ENCODE results near the gene IFFO2.

Gene IFFO2

DNA sequence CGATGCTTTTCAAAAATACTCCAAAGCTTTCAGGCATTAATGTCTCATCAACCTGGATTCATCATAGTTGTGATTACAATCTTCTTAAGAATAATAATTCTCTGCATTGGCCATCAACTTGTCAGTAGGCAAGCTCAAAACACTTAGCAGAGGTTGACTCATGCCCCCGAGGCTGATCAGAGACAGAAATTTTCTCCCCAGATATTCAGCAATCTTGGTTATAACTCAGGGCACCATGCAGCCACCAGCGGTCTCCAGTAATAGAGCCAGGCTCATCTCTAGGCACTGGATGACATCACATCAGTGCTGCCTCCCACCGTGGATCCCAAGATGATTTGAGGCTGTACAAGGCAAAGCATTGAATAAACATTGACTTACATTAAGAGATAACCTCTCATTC, 14.3 kb upstream of the IFFO2 start:
- FAIRE-seq: no peak

DNA sequence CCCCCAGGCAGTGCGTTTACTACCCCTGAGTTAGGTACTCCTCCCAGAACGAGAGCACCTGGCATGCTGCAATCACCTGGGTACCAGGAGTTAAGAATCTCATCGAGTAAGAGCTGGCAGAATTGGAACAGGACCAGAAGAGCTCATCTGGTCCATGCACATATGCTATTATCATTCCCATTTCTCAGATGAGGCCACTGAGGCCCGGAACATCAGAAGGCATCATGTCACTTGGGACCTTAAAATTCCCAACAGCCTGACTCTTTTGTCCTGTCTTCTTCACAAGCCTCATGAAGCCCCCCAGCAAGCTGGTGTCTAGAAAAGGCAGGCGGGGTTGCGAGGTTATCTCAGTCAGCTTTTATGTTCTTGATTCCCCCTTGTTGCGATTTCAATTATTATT, 13.9 kb upstream of the IFFO2 start:
- FAIRE-seq: no peak

GRCh38 chr1:18967066-18967690, 10.7 kb upstream of the IFFO2 start:
- FAIRE-seq: no peak

GRCh38 chr1:18965206-18966173, 9.0 kb upstream of the IFFO2 start:
- no peak for FAIRE-seq

DNA sequence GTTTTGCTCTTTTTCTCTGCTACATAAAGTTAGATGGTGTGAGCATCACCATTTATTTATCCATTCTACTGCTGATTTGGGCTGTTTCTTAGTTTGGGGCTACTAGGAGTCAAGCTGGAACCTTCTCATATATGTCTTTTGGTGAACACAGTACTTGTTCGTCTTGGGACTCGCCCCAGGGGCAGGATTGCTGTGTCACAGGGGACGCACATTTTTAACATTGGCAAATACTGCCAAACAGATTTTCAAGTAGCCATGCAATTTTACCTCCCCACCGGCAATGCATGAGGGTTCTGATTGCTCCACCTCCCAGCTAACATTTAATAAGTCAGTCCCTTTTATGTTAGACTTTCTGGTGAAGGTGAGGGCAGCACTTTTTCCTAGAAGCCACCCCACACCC, 7.5 kb upstream of the IFFO2 start:
- no peak for FAIRE-seq

DNA sequence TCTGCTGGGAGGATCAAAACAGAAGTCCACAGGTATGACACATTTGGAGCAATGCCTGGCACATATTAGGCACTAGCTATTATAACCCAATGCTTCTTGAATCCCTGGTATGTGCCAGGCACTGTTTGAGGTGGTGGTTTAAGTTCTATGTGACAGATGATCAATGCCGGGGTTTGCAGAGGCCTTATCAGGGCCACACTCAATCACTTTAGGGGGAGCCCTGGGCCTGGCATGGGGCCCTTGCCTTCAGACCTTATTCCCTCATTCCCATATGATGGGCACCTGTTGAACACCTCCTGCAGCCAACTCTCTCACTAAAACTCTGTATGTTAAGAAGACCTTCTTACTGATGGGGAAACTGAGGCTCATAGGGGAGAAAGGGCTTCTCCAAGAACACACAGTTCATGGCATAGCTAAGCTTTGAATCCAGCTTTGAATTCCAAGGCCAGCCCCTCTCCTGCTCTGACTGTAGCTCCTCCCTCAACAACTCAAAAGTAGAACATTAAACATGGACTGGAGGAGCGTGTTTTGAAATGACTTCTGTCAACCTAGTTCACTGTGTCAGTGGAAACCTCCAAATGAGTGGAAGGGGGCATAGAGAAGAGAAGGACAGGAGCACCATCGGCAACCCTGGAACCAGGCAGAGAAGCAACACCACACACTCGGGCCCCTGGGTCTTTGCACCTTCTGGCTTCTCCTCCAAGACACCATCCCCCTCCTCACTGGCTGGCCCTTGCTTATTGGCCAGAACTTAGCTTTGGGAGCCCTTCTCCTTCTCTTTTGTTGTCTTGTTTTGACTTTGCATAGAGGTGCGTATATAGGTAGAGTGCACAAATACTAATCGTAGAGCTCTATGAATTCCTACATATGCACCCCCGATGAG, 6.6 kb upstream of the IFFO2 start:
- FAIRE-seq: no peak

GRCh38 chr1:18962121-18962721, 5.7 kb upstream of the IFFO2 start:
- no peak for FAIRE-seq

- no peak for FAIRE-seq
Measured at GRCh38 chr1:18960821-18961220, 4.3 kb upstream of the IFFO2 start.

DNA sequence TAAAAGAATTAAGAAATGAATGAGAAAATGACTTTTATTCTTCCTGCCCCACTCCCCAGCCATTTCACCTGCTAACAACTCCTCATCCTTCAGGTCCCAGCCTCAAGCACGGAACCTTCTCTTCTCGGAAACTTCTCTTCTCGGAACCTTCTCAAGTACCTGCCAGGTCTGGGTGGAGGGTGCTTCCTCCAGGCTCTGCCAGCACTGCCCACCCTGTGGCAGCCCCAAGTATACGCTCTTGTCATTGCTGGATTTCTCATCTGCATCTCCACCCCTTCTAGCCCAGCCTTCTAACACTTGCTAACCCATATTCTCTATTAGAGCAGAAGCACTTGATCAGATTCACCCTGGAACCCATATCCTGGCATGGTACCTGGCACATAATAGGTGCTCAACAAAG, 3.9 kb upstream of the IFFO2 start:
- no peak for FAIRE-seq

DNA sequence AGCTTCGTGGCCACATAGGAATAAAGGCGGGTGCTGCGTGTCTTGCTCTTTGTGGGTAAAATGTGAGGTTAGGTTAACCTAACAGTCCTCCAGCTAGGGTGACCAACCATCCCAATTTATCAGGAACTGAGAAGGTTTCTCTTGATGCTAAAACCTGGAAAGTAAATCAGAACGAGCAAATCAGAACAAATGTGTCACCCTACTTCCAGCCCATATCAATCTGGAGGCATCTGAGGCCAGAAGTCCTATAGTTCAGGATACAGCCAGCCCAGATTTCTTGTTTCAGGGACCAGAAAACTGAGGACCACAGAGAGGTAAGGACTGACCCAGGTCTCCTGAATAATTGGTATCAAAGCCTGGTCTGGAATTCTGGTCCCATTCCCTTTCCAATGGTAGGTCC, 3.1 kb upstream of the IFFO2 start:
- no peak for FAIRE-seq

GRCh38 chr1:18957532-18958300, 1.2 kb upstream of the IFFO2 start:
- no peak for FAIRE-seq

- no peak for FAIRE-seq
Measured at GRCh38 chr1:18957136-18957521, 653 bp upstream of the IFFO2 start.

DNA sequence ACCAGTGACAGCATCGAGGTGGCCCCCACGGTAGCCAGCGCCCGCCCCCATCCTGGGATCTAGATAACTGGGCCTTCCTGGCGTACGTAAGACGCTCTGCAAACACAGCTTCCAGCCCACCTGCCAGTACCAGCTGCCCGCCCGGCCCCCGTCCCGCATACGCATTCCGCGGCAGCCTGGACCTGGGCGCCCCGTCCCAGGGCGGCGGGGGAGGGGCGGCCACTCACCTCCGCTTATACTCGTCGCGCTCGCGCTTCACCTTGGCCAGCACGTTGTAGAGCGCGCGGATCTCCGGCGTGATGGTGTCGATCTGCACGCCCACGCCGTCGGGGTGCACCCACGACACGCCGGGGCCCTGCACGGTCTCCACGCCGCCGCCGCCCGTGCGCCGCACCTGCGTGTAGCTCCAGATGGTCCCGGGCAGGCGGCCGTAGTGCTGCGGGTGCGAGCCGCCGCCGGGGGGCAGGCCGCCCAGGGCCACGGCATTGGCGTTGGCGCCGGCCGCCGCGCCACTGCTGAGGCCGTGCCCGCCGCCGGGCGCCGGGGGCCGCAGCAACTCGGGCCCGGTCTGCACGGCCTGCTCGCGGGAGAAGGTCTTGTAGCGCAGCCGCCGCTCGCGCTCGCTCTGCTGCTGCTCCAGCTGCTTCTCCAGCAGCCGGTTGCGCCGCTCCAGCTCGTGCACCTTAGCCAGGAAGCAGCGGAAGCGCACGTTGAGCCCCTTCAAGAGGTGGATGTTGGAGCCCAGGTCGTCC, 859 bp downstream of the IFFO2 start:
- FAIRE-seq: no peak

DNA sequence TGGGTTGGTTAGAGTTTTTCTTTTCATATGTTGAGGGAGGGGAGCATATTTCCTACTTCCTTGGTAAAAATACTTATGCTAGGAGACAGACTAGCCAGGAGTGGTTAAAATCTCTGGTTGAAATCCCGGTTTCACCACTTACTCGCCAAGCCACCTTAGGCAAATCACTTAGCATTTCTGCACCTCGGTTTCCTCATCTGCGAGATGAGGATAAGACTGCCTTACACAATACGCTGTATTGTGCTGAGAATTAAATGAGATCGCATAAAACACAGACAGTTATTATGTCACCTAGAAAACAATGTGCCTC, 1.4 kb downstream of the IFFO2 start:
- FAIRE-seq: no peak

GRCh38 chr1:18954270-18955071, 2.0 kb downstream of the IFFO2 start:
- FAIRE-seq: no peak

DNA sequence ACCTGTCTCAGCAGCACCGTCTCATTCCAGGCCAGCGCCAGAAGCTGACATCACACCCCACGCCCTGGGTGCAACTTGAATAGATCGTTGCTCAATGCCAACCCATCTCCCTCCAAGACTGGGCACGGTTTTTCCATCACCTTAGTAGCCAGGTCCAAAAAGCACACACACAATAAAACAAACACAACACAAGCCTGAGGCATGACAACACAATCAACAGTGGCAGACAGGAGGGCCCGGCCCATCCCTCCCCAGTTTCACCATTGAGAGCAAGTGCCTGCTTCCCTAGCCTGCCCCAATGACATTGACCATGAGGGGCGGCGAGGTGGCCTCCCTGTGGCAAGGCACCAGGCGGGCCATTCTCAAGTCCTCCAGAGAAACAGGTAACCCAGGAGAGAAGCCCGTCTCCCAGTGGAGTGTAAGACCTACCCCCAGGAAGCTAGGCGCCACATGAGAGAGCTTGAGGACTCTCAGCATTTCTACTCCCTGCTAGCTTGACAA, 2.7 kb downstream of the IFFO2 start:
- no peak for FAIRE-seq

GRCh38 chr1:18951818-18952391, 4.6 kb downstream of the IFFO2 start:
- no peak for FAIRE-seq

- no peak for FAIRE-seq
Measured at GRCh38 chr1:18951416-18951815, 5.1 kb downstream of the IFFO2 start.

GRCh38 chr1:18950401-18951026, 6.0 kb downstream of the IFFO2 start:
- no peak for FAIRE-seq
